ENCODE data around the gene PSTPIP1. TPM values are rescaled to one million over a fixed set of nuclear protein-coding genes. Genes with fewer than 3 reads are reported as not detected.
A peak's percentile ranks its signal among the peaks of the same experiment; 100 is the strongest.

Gene PSTPIP1
- total RNA-seq, 2 donors from 2014 or later = 3.3 to 3.6 TPM

GRCh38 chr15:77012868-77013267, 17.9 kb downstream of the PSTPIP1 start:
- intact Hi-C loops (cut with DNase I) = no loop called here

GRCh38 chr15:77013776-77014131, 18.8 kb downstream of the PSTPIP1 start:
- H3K36me3 ChIP-seq (replicated peaks in 1 of 2; ENCODE audit: insufficient read depth in 1 of 2, low read depth in 2 of 2) = no peaks in the 10 kb centered on the region
- 64 to 69% methylated on average over 5 to 6 of the region's 6 CpGs for WGBS, 2 donors
- TF ChIP-seq CTCF (IDR thresholded peaks at IDR 0.05) (no peak), POLR2A (IDR thresholded peaks at IDR 0.05) (no peak)
- peaks cover 6% of the 10 kb centered on the region for H3K4me1 ChIP-seq
- no peak overlapping the region for H3K27ac ChIP-seq
- no peak overlapping the region for H3K4me3 ChIP-seq
- DNase-seq (no peak), ATAC-seq (no peak)
- intact Hi-C loops (cut with DNase I) = no loop called here
- H3K9me3 ChIP-seq = no peaks in the 10 kb centered on the region
- H3K27me3 ChIP-seq = no peaks in the 10 kb centered on the region

More at GRCh38 chr15:77012868-77013267, 17.9 kb downstream of the PSTPIP1 start:
- 59 to 71% methylated on average over 4 of the region's 4 CpGs for WGBS, 2 donors
- no peaks in the 10 kb centered on the region for H3K36me3 ChIP-seq (replicated peaks in 1 of 2; ENCODE audit: insufficient read depth in 1 of 2, low read depth in 2 of 2)
- H3K27ac ChIP-seq = no peak overlapping the region
- H3K27me3 ChIP-seq = no peaks in the 10 kb centered on the region
- H3K4me3 ChIP-seq = no peak overlapping the region
- TF ChIP-seq POLR2A (IDR thresholded peaks at IDR 0.05) = no peak
- TF ChIP-seq CTCF (IDR thresholded peaks at IDR 0.05) = no peak
- DNase-seq (no peak), ATAC-seq (no peak)
- H3K9me3 ChIP-seq = no peaks in the 10 kb centered on the region
- peaks cover 6% of the 10 kb centered on the region for H3K4me1 ChIP-seq

- Histone ChIP-seq H3K27ac (peak overlapping the region in 1 of 4 donors; percentile 2), H3K27me3 (no peaks in the 10 kb centered on the region), H3K4me3 (no peak overlapping the region), H3K4me1 (peaks cover 6% of the 10 kb centered on the region), H3K36me3 (replicated peaks in 1 of 2; ENCODE audit: insufficient read depth in 1 of 2, low read depth in 2 of 2) (no peaks in the 10 kb centered on the region), H3K9me3 (no peaks in the 10 kb centered on the region)
- DNase-seq (peak in 1 of 4 donors; percentile 53), ATAC-seq (no peak)
- WGBS, 2 donors = 76 to 81% methylated on average over 20 to 23 of the region's 23 CpGs
- no peak for TF ChIP-seq CTCF (IDR thresholded peaks at IDR 0.05)
- TF ChIP-seq POLR2A (IDR thresholded peaks at IDR 0.05) = no peak
- intact Hi-C loops (cut with DNase I) = no loop called here
Observed at GRCh38 chr15:77014132-77015081, 19.5 kb downstream of the PSTPIP1 start.

- intact Hi-C loops (cut with DNase I) = no loop called here
- ATAC-seq (no peak), DNase-seq (no peak)
- 63 to 71% methylated on average over 3 to 21 of the region's 21 CpGs for WGBS, 2 donors
- H3K4me3 ChIP-seq = no peak overlapping the region
- no peaks in the 10 kb centered on the region for H3K4me1 ChIP-seq
- no peak overlapping the region for H3K27ac ChIP-seq
- H3K9me3 ChIP-seq = no peaks in the 10 kb centered on the region
- no peak for TF ChIP-seq POLR2A (IDR thresholded peaks at IDR 0.05)
- TF ChIP-seq CTCF (IDR thresholded peaks at IDR 0.05) = no peak
- H3K36me3 ChIP-seq (replicated peaks in 1 of 2; ENCODE audit: insufficient read depth in 1 of 2, low read depth in 2 of 2) = no peaks in the 10 kb centered on the region
- H3K27me3 ChIP-seq = no peaks in the 10 kb centered on the region
Observed at GRCh38 chr15:77015646-77016320, 20.9 kb downstream of the PSTPIP1 start.
